Measurements from ENCODE around the gene PAGR1. TPM values are rescaled to one million over a fixed set of nuclear protein-coding genes. Genes with fewer than 3 reads are reported as not detected.

PAGR1 gene
- total RNA-seq, 2 donors from 2014 or later = 64.3 to 64.4 TPM

- H3K27ac ChIP-seq = no peak overlapping the region
- 86% methylated on average over 28 of the region's 28 CpGs for WGBS
These were observed 28.8 kb downstream of the PAGR1 start for GRCh38 chr16:29844575-29845331.

GRCh38 chr16:29845656-29846055 is 29.7 kb downstream of the PAGR1 start:
- 89% methylated on average over 18 of the region's 18 CpGs for WGBS
- TF ChIP-seq POLR2A (IDR thresholded peaks at IDR 0.05) = no peak
- no peak for TF ChIP-seq CTCF (IDR thresholded peaks at IDR 0.05)
- TF ChIP-seq POLR2AphosphoS5 (IDR thresholded peaks at IDR 0.05) = no peak

More at GRCh38 chr16:29844575-29845331, 28.8 kb downstream of the PAGR1 start:
- DNase-seq (ENCODE audit: low spot score) = no peak
- Histone ChIP-seq H3K4me1 (replicated peaks) (no peaks in the 10 kb centered on the region), H3K4me3 (no peak overlapping the region), H3K9me3 (no peaks in the 10 kb centered on the region), H3K36me3 (peaks cover 0 to 8% of the 10 kb centered on the region in 2 donors), H3K27me3 (replicated peaks; ENCODE audit: insufficient read depth) (no peaks in the 10 kb centered on the region)
- no peak for TF ChIP-seq CTCF (IDR thresholded peaks at IDR 0.05)
- TF ChIP-seq POLR2A (IDR thresholded peaks at IDR 0.05) = no peak
- no peak for TF ChIP-seq POLR2AphosphoS5 (IDR thresholded peaks at IDR 0.05)
- intact Hi-C loops (cut with DNase I) = no loop called here

DNA sequence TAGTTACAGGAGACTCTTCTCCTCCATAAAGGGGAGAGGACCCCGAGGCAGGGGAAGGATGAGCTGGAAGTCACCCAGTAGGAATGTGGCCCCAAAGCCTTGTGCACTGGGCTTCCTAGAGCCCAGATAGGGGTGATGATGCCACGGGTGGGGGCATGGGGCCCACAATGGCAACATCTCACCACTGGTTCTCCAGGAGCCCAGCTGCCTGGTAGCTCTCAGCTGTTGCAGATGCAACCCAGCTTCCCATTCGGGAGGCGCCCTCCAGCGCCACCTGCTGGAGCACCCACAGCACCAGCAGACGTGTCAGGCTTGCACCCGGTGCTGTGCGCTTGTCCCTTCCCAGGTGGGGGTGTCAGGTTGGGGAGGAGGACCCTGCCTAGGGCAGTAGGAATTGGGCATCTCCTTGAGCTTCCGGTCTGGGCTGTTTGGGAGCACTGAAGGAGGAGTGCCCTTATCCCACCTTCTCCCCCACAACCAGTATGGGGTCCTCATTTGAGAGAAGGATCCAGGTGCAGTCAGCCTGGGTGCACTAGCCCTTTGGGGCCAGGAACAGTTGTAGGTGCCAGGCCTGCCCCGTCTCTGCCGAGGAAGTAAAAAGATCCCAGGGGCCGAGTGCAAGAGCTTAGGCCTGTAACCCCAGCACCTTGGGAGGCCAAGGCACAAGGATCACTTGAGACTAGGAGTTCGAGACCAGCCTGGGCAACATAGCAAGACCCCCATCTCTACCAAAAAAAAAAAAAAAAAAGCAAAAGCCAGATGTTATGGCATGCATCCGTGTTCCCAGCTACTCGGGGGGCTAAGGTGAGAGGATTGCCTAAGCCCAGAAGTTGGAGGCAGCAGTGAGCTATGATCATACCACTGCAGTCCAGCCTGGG is 32.7 kb downstream of the PAGR1 start:
- Histone ChIP-seq H3K27ac (no peak overlapping the region), H3K4me3 (no peak overlapping the region), H3K4me1 (replicated peaks) (no peaks in the 10 kb centered on the region), H3K36me3 (peaks cover 0 to 8% of the 10 kb centered on the region in 2 donors), H3K9me3 (no peaks in the 10 kb centered on the region), H3K27me3 (replicated peaks; ENCODE audit: insufficient read depth) (no peaks in the 10 kb centered on the region)
- TF ChIP-seq CTCF (IDR thresholded peaks at IDR 0.05) = peak; percentile 66 to 83 (median 75)
- peak; percentile 46 for TF ChIP-seq POLR2AphosphoS5 (IDR thresholded peaks at IDR 0.05)
- no peak for TF ChIP-seq POLR2A (IDR thresholded peaks at IDR 0.05)
- intact Hi-C loops (cut with DNase I) = no loop called here
- peak; percentile 27 for DNase-seq (ENCODE audit: low spot score)
- WGBS = 43% methylated on average over 15 of the region's 15 CpGs

More at GRCh38 chr16:29845656-29846055, 29.7 kb downstream of the PAGR1 start:
- no peaks in the 10 kb centered on the region for H3K4me1 ChIP-seq (replicated peaks)
- H3K9me3 ChIP-seq = no peaks in the 10 kb centered on the region
- no peak overlapping the region for H3K27ac ChIP-seq
- H3K4me3 ChIP-seq = no peak overlapping the region
- intact Hi-C loops (cut with DNase I) = no loop called here
- DNase-seq (ENCODE audit: low spot score) = no peak
- H3K27me3 ChIP-seq (replicated peaks; ENCODE audit: insufficient read depth) = no peaks in the 10 kb centered on the region
- H3K36me3 ChIP-seq = peaks cover 0 to 8% of the 10 kb centered on the region in 2 donors

DNA sequence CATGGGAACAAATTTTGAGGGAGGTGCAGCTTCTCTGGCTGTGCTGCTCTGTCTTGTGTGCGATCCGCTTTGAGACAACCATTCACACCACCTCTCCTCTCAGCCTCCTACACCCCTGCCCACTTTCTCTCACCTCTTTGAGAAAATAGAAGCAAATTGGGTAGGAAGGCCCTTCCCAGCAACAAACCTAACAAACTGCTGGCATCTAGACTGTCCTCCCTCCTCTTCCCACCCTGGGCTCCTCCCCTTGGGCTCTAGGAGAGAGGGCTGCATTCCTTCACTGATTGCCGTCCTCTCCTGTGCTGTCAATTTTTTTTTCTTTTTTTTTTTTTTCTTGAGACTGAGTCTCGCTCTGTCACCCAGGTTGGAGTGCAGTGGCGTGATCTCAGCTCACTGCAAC is 33.6 kb downstream of the PAGR1 start:
- 28% methylated on average over 5 of the region's 5 CpGs for WGBS
- no peak for DNase-seq (ENCODE audit: low spot score)
- Histone ChIP-seq H3K9me3 (no peaks in the 10 kb centered on the region), H3K27ac (peak overlapping the region in 1 of 2 donors; percentile 14), H3K36me3 (peaks cover 0 to 8% of the 10 kb centered on the region in 2 donors), H3K4me1 (replicated peaks) (no peaks in the 10 kb centered on the region), H3K4me3 (no peak overlapping the region), H3K27me3 (replicated peaks; ENCODE audit: insufficient read depth) (no peaks in the 10 kb centered on the region)
- no peak for TF ChIP-seq POLR2AphosphoS5 (IDR thresholded peaks at IDR 0.05)
- TF ChIP-seq POLR2A (IDR thresholded peaks at IDR 0.05) = no peak
- no peak for TF ChIP-seq CTCF (IDR thresholded peaks at IDR 0.05)
- intact Hi-C loops (cut with DNase I) = no loop called here
